K562 (cell line): ENCODE data around the gene TSPAN32. TPM values are rescaled to one million over a fixed set of nuclear protein-coding genes. Genes with fewer than 3 reads are reported as not detected.

Source experiments
- ARID2 ChIP-seq: fragments of 450-650 bp; IDR thresholded peaks from 2 replicates; pipeline ENCODE4 v1.6.1; 2017; ENCODE audit warnings: antibody characterized with exemption, mild to moderate bottlenecking
- CEBPG ChIP-seq, 3 experiments: fragments of 200-800 bp in 1 of 3; sonication (Bioruptor generic) in 1 of 3; sonication (generic) in 1 of 3; formaldehyde crosslinking in 1 of 3; IDR thresholded peaks in 2 of 3; conservative IDR thresholded peaks in 1 of 3; 2 replicates each; pipeline versions ENCODE4 v1.6.1 to v1.8.0; 2016 to 2022; ENCODE audit warnings: missing compliant biosample characterization in 2 of 3, missing genetic modification characterization in 2 of 3, mild to moderate bottlenecking in 1 of 3, missing genetic modification reagents in 1 of 3
- KDM4B ChIP-seq, 2 experiments: fragments of 450-650 bp in 1 of 2; sonication (generic) in 1 of 2; IDR thresholded peaks; 2 replicates each; pipeline ENCODE4 v1.6.1; 2016 to 2017; ENCODE audit warnings: borderline replicate concordance in 2 of 2, antibody characterized with exemption in 1 of 2, low read depth in 1 of 2, mild to moderate bottlenecking in 1 of 2
- MYBL2 ChIP-seq, 2 experiments: fragments of 450-650 bp in 1 of 2; sonication (generic) in 1 of 2; formaldehyde crosslinking in 1 of 2; IDR thresholded peaks; 2 replicates each; pipeline versions ENCODE4 v1.6.1 to v1.8.1; 2017 to 2022; ENCODE audit warnings: borderline replicate concordance in 1 of 2, inconsistent platforms in 1 of 2, low read depth in 1 of 2, mild to moderate bottlenecking in 1 of 2, missing genetic modification reagents in 1 of 2, moderate library complexity in 1 of 2
- NCOA2 ChIP-seq, 2 experiments: fragments of 450-650 bp; IDR thresholded peaks; 2 replicates each; pipeline ENCODE4 v1.6.1; 2018; ENCODE audit warnings: mild to moderate bottlenecking in 2 of 2, moderate library complexity in 1 of 2; ENCODE audit not compliant: partially characterized antibody in 2 of 2
- NEUROD1 ChIP-seq: fragments of 150-350 bp; IDR thresholded peaks from 2 replicates; pipeline ENCODE4 v1.6.1; 2014; ENCODE audit warnings: borderline replicate concordance, low read length, low read depth; ENCODE audit not compliant: partially characterized antibody
- NR2C1 ChIP-seq, 2 experiments: fragments of 450-650 bp; IDR thresholded peaks; 2 replicates each; pipeline ENCODE4 v1.6.1; 2017; ENCODE audit warnings: mild to moderate bottlenecking in 2 of 2, antibody characterized with exemption in 1 of 2, inconsistent platforms in 1 of 2, missing compliant biosample characterization in 1 of 2, missing genetic modification characterization in 1 of 2
- RBM14 ChIP-seq: fragments of 200-400 bp; formaldehyde crosslinking; IDR thresholded peaks from 2 replicates; pipeline ENCODE4 v1.6.1; 2018; ENCODE audit warnings: low read depth, mild to moderate bottlenecking, low read length, moderate library complexity, borderline replicate concordance; ENCODE audit not compliant: insufficient read depth
- TBL1XR1 ChIP-seq, 2 experiments: IDR thresholded peaks; 2 replicates each; pipeline ENCODE4 v1.6.1; 2012; ENCODE audit warnings: improper control_type of control experiment in 2 of 2, low read length in 2 of 2, mild to moderate bottlenecking in 1 of 2
- TRIM24 ChIP-seq, 2 experiments: fragments of 450-650 bp; IDR thresholded peaks; 2 replicates each; pipeline ENCODE4 v1.6.1; 2016
- ZC3H4 ChIP-seq: sonication (generic); formaldehyde crosslinking; IDR thresholded peaks from 2 replicates; pipeline ENCODE4 v1.9.0; 2021; ENCODE audit warnings: missing genetic modification reagents, borderline replicate concordance
- ZFP30 ChIP-seq: fragments of 250-450 bp; sonication (Bioruptor Pico); IDR thresholded peaks from 2 replicates; pipeline ENCODE4 v1.8.0; 2022; ENCODE audit warnings: moderate library complexity, mild to moderate bottlenecking, inconsistent platforms, borderline replicate concordance
- ZFP36 ChIP-seq: fragments of 150-350 bp; IDR thresholded peaks from 2 replicates; pipeline ENCODE4 v1.6.1; 2018; ENCODE audit warnings: low read length, low read depth; ENCODE audit not compliant: partially characterized antibody
- ZNF316 ChIP-seq: fragments of 450-650 bp; IDR thresholded peaks from 2 replicates; pipeline ENCODE4 v1.6.1; 2016
- ZNF395 ChIP-seq: fragments of 200-800 bp; sonication (Bioruptor generic); IDR thresholded peaks from 2 replicates; pipeline ENCODE4 v1.6.1; 2017; ENCODE audit warnings: missing genetic modification characterization, missing compliant biosample characterization
- polyA plus RNA-seq, 8 experiments: library from polyadenylated mRNA; depleted of rRNA in 4 of 8; stranded (reverse) in 5 of 8; unstranded in 3 of 8; fragments of >200 nt; fragmentation: Nextera tagmentation in 2 of 8; fragmentation: Illumina TruSeq in 1 of 8; extraction: Ambion mirVana in 2 of 8; extraction: Trizol in 1 of 8; gene quantifications; 2 replicates each; pipeline versions ENCODE4 v1.2.1 to v1.2.3, GENCODE V29; 2011 to 2014; ENCODE audit warnings: inconsistent platforms in 1 of 8, missing spikeins in 1 of 8
- total RNA-seq, 7 experiments: library from RNA; depleted of rRNA in 6 of 7; stranded (reverse); fragments of >200 nt in 6 of 7; fragmentation: Illumina TruSeq in 2 of 7; extraction: Trizol in 2 of 7; gene quantifications; 2 replicates each; pipeline versions ENCODE4 v1.2.1 to v1.2.3, GENCODE V29; 2011 to 2021; ENCODE audit warnings: low replicate concordance in 1 of 7
- TF ChIP-seq, protein P1 (sequence below): fragments of 200-800 bp; sonication (Bioruptor generic); IDR thresholded peaks from 2 replicates; pipeline ENCODE4 v1.6.1; 2016; ENCODE audit warnings: missing genetic modification characterization, missing compliant biosample characterization

TSPAN32 gene
- total and polyA plus RNA-seq, 9 of the 15 experiments (the other 6 are each of a cell fraction or from before 2014, with no cell fraction given) = 0.21 to 7.3 (median 2.6) TPM

DNA sequence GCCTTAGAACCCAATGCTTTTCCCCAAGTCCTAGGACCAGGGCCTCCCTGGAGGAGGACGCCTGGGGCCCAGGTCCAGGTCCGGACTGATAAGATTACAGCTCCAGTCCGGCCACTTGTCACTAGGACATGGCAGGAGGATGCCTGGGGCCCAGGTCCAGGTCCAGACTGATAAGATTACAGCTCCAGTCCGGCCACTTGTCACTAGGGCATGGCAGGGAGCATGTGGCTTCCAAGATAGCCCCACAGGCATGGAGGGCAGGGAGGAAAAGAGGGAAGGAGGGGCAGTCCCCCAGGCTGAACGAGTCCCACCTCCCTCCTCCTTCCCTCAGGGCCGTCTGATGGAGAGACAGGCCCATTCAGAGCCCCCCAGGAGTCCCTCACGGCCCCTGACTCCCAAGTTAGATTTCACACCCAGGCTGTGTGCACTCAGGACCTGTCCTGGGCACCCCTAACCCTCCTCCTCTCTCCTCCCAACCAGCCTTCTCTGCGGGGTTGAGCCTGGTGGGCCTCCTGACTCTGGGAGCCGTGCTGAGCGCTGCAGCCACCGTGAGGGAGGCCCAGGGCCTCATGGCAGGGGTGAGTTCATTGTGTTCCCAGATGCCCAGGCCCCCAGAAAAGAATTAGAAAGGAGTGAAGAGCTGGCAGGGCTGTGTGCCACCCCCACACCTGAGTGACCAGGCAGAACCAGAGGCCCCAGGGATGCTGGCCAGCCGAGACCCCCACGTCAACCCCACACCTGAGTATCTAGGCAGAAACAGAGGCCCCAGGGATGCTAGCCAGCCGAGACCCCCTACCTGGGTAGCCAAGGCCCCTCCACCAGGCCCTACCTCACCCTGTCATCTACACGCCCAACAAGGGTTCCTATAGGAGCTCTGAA, 2.1 kb downstream of the TSPAN32 start (continued):
- TF ChIP-seq ZNF395 (peak; percentile 98), ZNF316 (no peak), NR2C1 (IDR thresholded peaks at IDR 0.05) (no peak), NR2C1 (tag; IDR thresholded peaks at IDR 0.05) (0 out of 2 replicates have a peak, but pooled peaks have one; percentile 28), MYBL2 (IDR thresholded peaks at IDR 0.05; ENCODE audit: low read depth) (no peak), MYBL2 (CRISPR knock-in tag; IDR thresholded peaks at IDR 0.05; ENCODE audit: borderline replicate concordance) (no peak), NEUROD1 (peak; percentile 82), ZC3H4 (no peak), ARID2 (no peak), ZFP30 (CRISPR knock-in tag) (no peak), KDM4B (IDR thresholded peaks at IDR 0.05; ENCODE audit: borderline replicate concordance in 2 of 2, low read depth in 1 of 2) (no peak), CEBPG (CRISPR knock-in tag; IDR thresholded peaks at IDR 0.05) (no peak), CEBPG (tag; conservative IDR thresholded peaks at IDR 0.05 in 1 of 2, IDR thresholded peaks at IDR 0.05 in 1 of 2) (no peak), TBL1XR1 (IDR thresholded peaks at IDR 0.05; ENCODE audit: low read length in 2 of 2) (peak; percentile 79 to 86), NCOA2 (IDR thresholded peaks at IDR 0.05; ENCODE audit: partially characterized antibody in 2 of 2) (no peak), TRIM24 (IDR thresholded peaks at IDR 0.05) (peak; percentile 95 to 96), RBM14 (no peak), ZFP36 (peak; percentile 97)
- TF ChIP-seq, protein P1, sequence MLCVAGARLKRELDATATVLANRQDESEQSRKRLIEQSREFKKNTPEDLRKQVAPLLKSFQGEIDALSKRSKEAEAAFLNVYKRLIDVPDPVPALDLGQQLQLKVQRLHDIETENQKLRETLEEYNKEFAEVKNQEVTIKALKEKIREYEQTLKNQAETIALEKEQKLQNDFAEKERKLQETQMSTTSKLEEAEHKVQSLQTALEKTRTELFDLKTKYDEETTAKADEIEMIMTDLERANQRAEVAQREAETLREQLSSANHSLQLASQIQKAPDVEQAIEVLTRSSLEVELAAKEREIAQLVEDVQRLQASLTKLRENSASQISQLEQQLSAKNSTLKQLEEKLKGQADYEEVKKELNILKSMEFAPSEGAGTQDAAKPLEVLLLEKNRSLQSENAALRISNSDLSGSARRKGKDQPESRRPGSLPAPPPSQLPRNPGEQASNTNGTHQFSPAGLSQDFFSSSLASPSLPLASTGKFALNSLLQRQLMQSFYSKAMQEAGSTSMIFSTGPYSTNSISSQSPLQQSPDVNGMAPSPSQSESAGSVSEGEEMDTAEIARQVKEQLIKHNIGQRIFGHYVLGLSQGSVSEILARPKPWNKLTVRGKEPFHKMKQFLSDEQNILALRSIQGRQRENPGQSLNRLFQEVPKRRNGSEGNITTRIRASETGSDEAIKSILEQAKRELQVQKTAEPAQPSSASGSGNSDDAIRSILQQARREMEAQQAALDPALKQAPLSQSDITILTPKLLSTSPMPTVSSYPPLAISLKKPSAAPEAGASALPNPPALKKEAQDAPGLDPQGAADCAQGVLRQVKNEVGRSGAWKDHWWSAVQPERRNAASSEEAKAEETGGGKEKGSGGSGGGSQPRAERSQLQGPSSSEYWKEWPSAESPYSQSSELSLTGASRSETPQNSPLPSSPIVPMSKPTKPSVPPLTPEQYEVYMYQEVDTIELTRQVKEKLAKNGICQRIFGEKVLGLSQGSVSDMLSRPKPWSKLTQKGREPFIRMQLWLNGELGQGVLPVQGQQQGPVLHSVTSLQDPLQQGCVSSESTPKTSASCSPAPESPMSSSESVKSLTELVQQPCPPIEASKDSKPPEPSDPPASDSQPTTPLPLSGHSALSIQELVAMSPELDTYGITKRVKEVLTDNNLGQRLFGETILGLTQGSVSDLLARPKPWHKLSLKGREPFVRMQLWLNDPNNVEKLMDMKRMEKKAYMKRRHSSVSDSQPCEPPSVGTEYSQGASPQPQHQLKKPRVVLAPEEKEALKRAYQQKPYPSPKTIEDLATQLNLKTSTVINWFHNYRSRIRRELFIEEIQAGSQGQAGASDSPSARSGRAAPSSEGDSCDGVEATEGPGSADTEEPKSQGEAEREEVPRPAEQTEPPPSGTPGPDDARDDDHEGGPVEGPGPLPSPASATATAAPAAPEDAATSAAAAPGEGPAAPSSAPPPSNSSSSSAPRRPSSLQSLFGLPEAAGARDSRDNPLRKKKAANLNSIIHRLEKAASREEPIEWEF (CRISPR knock-in tag) = no peak
